Iris pigment epithelial cell (primary cell): ENCODE results near the gene NR1I3.

Source experiments
- DNase-seq: peaks from one replicate; pipeline ENCODE4 v3.0.0-alpha.2; 2011; ENCODE audit warnings: low read depth

NR1I3 gene

DNA sequence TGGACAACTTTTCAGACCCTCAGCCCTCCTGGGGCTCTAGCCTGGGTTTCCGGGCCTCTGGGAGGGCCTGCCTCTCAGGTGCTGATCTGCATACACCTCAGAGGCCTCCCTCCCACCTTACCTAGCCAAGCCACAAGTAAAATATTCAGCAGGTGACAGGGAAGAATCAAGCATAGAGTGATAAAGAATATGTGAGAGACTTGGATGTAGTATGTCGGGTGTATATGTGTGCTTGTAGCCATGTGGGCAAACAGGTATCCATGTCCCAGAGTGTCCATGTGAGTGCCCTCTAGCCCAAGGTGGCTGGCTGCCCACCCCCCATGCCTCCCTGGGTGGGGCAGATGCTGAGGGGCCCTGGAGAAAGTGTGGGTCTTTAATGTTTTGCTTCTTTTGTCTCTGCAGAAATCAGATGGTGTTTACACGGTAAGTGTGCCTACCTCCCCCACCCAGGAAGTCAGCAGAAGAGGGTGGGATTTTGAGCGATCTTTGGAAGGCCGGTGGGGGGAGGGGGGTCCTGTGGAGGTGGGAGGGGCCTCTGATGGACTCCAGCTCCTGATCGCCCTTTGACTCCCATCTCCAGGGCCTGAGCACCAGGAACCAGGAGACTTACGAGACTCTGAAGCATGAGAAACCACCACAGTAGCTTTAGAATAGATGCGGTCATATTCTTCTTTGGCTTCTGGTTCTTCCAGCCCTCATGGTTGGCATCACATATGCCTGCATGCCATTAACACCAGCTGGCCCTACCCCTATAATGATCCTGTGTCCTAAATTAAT lies 19.5 kb downstream of the NR1I3 start:
- no peak for DNase-seq

GRCh38 chr1:161217831-161218230 lies 20.2 kb downstream of the NR1I3 start:
- DNase-seq, result no peak

- peak; percentile 92 for DNase-seq
These were observed 20.9 kb downstream of the NR1I3 start for GRCh38 chr1:161216945-161217712.

DNA sequence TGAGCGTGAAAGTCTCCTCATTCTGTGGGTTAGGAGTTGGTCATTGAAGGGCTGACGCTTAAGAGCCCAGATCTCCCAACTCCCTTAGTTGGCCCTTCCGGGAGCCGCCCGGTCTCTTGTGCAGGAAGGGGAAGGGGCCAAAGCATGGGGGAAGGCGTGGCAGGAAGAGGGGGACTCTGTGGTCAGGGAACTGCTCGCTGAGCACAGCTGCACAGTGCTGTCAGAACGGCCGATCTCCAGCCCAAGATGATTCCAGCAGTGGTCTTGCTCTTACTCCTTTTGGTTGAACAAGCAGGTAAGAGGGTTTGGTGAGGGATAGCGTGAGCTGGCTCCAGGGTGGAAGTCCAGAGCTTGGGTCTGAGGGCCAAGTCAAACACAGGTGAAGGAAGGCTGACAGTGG lies 22.9 kb downstream of the NR1I3 start, which contains the start of gene FCER1G:
Gene FCER1G (plus strand): TSS at position 220 of the 400 bp plus-strand sequence. CDS start 27 bp downstream, at position 247.
- DNase-seq, result no peak

DNA sequence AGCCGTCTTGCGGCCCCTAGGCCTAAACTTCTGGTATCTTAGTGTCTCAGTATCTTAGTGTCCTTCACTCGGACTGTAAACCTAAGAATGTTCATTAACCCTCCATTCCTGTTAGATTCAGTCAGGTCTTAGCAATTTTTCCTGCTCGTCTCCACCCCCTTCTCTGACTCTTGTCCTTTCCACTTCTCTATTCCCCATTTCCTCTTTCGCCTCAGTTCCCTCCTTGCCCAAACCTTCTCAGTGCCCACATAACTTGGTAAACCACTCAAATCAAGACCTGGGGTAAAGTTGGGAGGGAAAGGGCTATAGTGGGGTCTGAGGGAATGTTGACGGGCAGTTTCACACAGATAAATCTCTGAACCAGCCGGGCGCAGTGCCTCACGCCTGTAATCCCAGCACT lies 23.6 kb downstream of the NR1I3 start:
- DNase-seq, result no peak

DNA sequence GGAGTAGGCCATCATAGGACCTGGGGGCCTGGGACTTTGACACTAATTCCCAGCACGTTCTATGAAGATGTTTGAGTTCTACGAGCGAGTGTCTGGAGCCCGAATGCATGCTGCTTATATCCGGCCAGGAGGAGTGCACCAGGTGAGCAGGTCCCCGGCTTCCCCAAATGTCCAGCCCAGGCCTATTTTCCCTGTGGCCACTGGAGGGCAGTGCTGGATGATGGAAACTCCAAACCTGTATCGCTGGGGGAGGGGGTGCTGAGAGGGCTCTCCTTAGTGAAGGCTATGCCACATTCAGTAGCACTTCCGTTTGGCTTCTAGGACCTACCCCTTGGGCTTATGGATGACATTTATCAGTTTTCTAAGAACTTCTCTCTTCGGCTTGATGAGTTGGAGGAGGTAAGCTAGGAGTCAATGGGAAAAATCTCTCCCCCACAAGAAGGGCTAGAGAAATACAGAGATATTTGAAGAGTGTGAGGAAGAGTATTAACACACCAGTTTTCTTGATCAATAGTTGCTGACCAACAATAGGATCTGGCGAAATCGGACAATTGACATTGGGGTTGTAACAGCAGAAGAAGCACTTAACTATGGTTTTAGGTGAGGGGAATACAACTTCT lies 28.1 kb downstream of the NR1I3 start:
- peak; percentile 65 for DNase-seq

GRCh38 chr1:161207173-161207572 lies 30.8 kb downstream of the NR1I3 start:
- peak; percentile 82 for DNase-seq

DNA sequence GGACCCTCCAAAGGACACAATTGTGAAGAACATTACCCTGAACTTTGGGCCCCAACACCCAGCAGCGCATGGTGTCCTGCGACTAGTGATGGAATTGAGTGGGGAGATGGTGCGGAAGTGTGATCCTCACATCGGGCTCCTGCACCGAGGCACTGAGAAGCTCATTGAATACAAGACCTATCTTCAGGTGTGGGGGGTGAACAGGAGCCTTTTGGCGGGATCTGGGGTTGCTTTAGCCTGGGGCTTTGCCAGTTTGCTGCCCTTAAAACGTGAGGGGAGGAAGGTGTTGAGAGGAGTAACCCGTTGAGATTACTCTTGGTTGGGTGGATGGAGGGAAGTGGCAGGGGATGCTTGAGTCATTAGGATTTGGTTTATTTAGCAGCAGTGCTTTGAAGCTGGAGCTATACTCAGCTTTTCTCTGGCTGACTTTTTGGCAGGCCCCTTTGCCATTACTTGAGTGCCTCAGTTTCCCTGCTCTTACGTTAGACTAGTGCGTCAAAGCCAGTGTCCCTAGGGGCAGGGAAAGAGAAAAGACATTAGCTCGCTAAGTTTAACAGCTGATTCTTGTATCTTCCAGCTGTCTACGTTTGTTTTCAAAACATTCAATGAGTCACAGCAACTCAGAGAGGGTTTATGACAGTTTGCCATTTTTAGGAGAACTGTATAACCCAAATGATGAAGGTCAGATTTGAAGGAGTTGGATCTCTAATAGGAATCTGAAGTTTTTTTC lies 31.4 kb downstream of the NR1I3 start:
- peak; percentile 56 for DNase-seq

GRCh38 chr1:161201836-161202712 lies 35.9 kb downstream of the NR1I3 start, which contains the start of gene NDUFS2:
TSS of gene NDUFS2 (plus strand) at chr1:161202367. CDS start at chr1:161202386, 19 bp downstream.
- peak; percentile 99 for DNase-seq

DNA sequence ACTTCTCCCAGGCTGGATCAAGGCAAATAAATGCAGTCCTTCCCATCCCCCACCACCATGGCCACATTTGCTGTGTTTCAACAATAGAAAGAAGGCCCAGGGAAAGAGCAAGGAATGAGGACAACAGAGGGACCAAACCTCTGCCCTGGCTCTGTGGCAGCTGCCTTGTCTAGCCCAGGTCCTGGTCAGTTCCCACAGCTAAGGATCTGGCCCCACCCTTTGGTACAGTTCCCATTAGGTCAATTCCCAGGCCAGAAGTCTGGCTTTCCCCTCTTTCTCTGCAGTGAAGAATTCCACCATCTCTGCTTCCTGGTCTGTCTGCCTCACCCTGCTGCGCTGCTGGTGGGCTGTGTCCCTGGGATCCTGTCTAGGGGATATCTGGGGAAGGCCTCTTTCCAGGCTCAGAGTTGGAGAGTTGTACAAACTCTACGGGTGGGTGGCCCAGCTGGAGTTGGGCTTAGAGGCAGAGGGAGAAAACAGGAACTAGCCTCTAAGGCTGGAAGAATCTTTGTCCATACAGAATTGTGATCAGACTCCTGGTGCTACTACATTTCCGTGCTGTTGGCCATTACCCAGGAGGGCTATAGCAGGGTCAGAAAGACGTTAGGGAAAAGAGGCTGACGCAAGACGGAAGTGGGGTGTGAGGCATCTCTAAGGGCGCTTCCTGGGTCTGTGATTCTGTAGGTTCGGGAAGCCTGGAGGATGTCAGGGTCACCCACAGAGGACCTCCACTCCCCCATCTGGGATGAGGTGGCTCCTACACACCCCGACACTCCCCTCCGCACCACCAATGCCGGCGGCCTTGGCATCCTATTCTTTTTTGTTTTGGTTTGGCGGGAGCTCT lies 36.8 kb downstream of the NR1I3 start:
- DNase-seq, result peak; percentile 67

GRCh38 chr1:161200421-161200991 lies 37.5 kb downstream of the NR1I3 start:
- DNase-seq, result no peak

GRCh38 chr1:161199506-161200139 lies 38.4 kb downstream of the NR1I3 start:
- DNase-seq, result no peak

GRCh38 chr1:161198897-161199431 lies 39.0 kb downstream of the NR1I3 start, which contains the start of gene ADAMTS4:
TSS of gene ADAMTS4 (minus strand) at chr1:161199054. CDS start at chr1:161198627, 427 bp downstream.
- DNase-seq, result peak; percentile 65

GRCh38 chr1:161198194-161198896 lies 39.7 kb downstream of the NR1I3 start:
- DNase-seq, result peak; percentile 43

DNA sequence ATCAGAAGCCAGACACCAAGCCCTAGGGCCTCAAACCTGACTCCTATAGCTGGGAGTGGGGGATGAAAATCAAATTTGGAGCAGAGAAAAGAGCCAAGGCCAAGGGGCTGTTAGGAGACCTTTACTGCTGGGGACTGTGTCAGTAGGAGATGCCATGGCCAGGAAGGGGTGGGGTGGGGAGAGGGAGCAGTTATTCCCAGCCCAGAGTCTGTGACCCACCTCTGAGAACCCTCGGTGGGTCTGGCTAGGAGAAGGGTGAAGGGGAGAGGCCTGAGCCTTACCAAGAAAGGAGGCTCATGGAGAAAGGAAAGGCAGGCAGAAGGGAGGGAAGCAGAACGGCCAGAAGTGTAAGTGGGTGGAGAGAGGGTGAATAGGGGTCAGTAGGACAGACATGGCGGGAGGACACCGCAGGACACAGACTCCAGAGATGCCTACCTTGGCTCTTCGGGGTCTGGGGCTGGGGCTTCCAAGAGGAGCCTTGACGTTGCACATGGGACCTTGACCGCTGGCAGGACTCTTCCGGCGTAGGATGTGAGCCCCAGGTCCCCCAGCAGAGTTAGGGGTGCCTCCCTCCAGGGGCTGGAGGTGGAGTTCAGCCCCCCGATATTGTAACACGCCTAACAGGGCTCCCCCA lies 40.3 kb downstream of the NR1I3 start:
- no peak for DNase-seq

DNA sequence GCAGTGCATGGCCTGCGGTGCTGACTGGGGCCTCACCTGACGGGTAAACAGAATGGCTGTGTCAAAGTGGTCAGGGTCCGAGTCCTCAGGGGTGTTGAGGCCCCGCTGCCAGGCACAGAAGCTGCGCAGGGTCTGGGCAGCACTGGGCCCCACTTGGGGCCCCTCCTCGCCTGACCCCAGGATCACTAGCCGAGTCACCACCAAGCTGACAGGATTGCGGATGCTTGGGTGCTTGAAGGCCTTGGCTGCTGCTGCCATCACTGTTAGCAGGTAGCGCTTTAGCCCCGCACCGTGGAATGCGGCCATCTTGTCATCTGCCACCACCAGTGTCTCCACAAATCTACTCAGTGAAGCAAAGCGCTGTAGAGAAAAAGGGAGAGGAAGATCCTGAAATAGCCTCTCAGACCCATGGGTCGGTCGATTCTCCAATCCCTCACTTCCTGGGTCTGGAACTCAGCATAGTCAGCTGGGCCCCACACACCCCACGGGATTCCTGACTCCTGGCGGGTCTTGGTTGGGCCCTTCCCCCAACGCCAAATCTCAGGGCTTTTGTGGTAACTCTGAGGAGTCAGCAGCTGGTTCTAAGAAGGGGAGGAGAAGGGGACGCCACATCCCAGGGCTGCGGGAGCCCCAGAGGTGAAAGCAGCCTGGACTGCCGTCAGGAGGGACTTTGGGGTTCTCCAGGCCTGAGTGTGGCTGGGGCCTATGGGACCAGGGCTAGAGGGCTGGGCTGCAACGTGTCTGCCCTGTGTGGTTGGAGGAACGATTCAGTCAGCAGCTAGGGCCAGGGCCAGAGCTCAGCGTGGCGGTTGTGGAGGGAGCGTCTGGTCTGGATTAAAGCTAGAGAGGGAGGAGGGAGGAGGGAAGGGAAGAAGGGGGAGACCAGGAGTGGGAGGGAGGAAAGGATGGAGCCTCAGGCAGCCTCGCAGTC lies 41.2 kb downstream of the NR1I3 start:
- peak; percentile 81 for DNase-seq
